ENCODE results near the gene RAB26.
"Not testable (repeated sequence)": the region's sequence is repeated elsewhere in the genome, so short reads cannot be mapped to it uniquely, and the experiment has no call there.

The RAB26 gene

DNA sequence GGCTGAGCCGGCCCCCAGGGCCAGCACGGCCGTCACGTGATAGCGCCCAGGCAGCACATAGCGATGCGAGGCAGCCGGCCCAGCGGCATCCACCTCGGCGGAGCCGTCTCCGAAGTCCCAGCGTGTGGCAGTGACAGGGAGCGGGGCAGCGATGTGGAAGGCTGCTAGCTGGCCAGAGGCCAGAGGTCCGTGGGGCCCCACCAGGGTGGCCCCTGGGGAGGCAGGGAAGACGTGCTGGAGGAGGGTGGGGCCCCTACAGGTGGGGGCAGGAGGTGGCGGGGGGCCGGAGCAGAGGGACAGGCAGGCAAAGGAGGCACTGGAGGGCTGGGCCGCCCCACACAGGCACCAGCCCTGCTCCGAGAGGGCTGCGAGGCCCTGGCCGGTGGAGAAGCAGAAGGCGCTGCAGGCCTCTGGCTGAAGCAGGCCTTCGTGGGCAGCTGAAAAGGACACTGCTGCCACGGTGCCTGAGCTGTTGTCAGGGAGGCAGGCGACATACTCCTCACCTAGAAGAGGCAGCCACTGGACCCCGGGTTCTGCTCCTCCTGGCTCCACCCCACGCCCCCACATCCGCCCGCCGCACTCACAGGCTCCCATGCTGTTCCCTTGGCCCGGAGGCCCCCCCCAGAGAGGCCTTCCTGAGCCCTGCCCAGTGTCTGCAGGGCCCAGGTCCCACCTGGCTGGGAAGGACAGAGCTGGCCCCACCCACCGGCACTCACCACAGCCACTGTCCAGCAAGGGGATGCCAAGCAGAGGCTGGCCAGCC is 30.3 kb upstream of the RAB26 start:
- not testable (repeated sequence) for DNase-seq

DNA sequence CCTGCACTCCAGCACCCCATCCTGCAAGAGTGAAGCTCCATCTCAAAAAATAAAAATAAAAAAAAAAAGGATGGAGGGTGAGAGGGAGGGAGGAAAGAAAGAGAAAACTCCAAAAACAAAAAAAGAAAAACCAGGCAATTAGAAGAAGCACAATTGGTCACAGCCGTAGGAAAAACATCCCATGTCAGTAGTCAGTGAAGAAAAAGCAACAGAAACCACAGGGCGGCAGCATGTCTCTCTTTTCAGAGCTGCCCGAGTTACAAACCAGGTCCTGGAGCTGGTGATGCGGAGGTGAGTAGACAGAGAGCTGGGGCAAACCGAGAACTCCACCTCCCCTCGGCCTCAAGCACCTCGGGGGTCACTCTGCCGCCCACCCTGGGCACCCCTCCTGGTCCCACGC is 27.1 kb upstream of the RAB26 start:
- DNase-seq: peak; percentile 61

DNA sequence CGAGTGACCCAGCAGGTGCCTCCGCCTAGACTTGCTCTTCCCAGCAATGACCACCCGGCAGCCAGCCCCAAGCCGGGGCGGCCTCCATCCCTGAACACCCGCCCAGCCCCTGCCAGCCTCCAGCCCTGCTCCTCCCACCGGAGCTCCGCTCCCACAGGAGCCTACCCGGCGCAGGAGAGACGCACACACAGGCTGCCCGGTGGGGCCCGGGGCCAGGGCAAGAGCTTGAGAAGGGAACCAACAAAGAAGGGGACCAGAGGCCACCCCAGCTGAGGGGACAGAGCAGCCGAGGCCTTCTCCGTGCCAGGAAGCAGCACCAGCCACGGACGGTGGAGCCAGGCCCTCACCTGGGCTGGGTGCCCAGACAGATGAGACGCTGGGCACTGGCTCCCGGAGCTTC is 26.6 kb upstream of the RAB26 start:
- DNase-seq: no peak

DNA sequence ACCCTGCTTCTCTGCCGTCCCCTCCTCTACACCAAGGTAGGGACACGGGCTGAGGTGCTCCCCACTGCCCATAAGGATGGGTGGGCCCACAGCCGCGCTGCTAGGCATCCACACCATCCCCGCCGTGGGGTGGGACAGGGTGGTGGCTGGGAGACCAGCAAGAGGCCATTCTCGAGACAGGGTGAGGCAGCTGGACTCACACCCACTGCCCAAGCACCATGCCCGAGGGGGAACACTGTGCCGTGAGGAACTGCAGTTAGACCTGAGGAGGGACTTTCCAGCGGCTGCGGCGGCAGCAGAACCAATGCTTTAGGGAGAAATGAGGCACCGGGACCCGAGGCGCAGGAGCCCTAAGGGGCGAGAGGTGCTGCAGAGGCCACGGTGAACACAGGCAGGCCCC is 26.0 kb upstream of the RAB26 start:
- no peak for DNase-seq

DNA sequence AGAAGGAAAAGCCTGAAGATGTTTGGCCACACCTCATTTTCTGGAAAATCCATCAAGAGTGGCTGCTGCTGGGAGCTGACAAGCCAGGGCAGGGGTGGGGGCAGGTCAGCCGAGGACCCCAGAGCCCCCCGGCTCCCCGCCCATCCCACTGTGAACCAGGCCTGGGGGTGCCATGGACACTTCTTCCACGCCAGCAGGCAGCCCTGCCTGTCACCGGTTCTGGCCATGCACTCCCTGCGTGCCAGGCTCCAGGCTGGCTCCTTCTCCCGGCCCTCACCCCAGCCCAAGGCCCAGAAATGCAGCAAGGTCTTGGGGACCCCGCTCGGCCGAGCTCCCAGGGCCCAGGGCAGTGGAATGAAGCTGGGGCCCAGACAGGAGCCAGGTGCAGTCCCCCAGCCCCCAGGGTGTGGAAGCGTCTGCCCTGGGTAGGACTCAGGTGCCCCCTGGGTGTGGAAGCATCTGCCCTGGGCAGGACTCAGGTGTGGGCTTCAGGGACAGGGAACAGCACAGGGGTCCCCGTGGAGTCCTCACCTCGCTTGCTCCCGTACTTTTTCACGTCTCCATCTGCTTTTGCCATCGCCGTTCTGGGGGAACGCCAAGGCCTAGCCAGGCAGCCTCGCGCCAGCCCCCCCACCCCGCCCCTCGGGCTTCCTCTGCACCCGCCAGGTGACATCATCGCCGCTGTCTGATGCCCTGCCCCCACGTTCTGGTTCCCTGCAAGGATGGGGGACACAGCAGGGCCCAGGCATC is 25.3 kb upstream of the RAB26 start:
- DNase-seq: not testable (repeated sequence)

DNA sequence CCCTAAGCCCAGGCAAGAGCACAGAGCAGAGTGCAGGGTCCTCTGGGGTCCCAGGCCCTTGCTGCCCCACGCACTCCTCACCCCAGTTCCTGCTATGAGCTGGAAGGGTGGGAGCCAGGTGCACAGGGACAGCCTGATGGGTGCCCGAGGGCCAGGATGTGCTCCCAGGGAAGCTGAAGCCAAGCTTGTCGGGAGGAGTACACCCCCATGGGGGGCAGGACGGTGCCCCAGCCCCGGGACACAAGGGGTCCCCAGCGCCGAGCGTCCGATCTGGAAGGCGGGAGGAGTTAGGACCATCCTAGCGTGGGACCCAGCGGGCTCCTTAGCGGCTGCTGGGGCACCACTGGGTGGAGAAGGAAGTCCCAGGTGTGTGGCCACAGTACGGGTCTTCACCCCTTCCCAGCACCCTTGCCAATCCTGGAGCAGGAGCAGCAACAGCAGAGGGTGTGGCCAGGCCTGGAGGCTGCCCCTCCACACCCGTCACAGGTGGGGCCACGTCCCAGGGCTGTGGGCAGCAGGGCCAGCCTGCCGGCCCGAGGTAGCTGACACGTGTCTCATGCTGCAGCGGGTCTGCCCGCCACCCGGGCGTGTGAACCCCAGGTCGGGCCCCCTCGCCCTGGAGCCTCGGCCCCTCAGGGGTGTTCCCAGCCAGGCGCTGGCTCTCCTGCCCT is 24.6 kb upstream of the RAB26 start:
- not testable (repeated sequence) for DNase-seq

DNA sequence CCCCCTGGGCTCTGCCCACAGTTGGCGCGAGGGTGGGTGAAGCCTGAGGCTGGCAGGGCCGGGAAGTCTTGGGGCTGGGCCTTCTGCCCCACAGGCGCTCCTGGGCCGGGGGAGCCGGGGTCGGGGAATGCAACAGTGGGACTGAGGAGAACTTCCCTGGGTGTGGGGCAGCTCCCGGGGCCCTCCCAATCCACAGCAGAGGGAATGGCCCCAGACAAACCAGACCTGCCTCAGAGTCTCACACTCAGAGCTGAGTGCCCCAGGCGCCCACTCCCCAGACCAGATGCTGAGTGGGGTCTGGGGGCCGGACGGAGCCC is 24.1 kb upstream of the RAB26 start:
- not testable (repeated sequence) for DNase-seq

DNA sequence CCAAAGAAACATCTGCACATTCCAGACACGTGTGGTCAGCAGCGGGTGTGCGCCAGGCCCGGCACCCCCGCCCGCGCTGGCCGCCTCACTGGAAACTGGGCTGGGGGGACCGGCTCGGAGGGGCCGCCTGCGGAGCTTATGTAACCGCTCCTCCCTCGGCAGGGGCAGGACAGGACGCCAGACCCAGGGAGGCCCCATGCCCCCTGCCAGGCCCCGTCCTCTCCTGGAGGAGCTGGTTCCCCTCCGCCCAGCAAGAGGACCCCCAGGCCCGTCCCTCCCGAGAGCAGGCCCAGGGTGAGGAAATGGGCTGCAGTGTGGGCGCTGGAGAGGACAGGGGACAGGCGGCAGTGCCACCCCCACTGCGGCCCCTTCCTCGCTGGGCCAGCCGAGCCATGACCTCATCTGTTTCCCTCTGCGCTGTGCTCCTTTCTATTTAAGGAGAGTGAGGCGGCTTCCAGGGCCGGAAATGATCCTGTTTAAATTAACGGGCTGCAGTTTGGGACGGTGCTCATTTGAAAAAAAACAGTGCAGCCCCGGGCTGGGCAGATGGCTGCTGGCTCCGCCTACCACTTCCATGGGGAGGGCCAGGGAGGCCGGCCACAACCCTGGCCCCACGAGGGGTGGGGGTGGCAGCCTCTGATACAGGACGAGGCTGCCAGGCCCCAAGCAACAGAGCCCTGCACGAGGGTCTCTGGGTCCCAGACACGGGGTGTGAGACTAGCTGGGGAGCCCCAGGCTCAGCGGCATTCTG is 23.6 kb upstream of the RAB26 start:
- peak; percentile 90 for DNase-seq

DNA sequence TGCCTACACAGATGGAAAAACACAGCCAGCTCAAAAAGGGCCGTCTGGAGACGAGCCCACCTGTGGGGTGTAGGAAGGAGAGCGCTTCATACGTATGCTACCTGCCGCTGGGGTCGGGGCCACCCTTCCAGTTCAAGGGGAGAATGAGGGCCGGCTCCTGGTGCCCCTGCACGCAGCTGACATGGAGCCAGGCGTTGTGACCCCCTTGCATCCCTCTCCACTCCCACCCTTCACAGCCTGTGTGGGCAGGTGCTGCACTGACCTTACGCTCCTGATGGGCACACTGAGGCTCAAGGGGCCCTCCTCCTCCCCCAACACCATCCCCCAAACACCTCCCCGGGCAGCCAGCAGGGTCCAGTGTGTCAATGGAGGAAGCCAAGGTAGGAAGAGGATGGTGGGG is 22.8 kb upstream of the RAB26 start:
- DNase-seq: not testable (repeated sequence)

DNA sequence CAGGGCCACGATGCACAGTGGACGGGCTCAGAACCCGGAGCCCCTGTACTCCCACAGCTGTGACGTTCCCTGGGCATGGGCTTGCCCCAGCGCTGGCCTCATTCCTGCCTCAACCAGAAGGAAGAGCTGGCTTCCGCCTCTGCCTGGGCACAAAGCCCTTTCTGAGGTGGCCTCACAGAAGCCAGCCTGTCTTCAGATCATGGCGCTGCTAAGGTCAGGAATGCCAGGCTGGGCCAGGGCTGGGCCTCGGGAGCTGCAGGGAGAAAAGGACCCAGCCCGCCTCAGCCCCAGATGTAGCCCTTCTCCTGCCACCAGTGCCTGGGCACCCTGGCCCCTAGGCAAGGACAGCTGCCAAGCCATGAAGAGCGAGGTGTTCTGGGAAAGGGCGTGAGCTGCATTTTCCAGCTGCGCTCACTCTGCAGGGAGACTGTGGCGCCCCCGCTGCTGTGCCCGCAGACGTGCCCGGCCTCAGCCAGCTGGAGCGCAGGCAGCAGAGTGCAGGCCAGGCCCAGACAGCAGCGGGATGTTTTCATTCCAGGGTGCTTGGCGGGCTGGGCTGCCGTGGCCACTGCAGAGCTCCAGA is 22.2 kb upstream of the RAB26 start:
- DNase-seq: not testable (repeated sequence)

DNA sequence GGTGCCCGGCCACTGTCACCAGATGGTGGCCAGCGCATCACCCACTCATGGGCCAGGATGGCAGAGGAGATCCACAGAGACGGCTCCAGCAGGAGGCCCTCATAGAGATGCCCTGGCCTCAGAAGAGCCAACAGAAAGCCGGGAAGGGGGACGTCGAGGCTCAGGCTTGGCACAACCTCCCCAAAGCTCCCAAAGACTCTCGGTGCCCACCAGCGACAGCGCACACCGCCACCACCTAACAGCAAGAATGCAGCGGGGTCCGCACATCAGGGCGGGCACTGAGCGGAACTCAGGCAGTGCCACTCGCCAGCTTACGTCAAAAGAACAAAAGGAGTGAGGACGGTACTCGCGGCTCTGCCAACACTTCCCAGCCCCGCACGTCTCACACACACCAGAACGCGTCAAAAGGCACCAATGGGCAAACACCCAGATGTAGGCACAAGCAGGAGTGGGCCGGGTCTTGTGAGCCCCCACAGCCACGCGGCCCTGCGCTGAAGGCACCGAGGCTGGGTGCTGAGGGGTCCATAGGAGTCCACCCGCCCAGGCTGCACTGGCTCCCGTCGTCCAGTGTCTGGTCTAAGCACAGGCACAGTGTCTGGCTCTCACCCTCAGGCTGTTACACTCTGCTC is 21.4 kb upstream of the RAB26 start:
- not testable (repeated sequence) for DNase-seq

DNA sequence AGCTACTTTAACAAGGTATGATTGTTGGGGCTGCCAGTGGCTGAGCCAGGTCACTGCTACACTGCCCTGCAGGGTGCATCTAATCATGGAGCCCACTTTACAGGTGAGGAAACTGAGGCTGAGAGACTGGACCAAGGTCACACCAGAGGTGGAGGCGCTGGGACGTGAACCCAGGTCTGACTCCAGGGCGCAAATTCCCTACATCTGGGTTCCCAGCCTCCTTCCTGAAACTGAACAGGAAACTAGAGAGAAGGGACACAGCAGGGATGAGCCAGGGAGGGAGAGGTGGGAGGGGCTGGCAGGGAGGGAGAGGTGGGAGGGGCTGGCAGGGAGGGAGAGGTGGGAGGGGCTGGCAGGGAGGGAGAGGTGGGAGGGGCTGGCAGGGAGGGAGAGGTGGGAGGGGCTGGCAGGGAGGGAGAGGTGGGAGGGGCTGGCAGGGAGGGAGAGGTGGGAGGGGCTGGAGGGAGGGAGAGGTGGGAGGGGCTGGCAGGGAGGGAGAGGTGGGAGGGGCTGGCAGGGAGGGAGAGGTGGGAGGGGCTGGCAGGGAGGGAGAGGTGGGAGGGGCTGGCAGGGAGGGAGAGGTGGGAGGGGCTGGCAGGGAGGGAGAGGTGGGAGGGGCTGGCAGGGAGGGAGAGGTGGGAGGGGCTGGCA is 20.7 kb upstream of the RAB26 start:
- DNase-seq: peak; percentile 75

DNA sequence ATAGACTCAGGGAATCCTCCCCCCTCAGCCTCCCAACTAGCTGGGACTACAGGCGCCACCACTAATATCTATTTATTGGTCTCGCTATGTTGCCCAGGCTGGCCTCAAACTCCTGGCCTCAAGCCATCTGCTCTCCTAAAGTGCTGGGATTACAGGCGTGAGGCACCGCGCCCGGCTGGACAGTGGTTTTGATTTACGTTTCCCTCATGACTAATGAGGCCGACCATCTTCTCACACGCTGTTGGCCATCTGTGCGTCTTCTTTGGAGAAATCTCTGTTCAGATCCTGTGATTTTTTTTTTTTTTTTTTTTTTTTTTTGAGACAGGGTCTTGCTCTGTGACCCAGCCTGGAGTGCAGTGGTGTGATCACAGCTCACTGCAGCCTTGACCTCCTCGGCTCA is 19.2 kb upstream of the RAB26 start:
- DNase-seq: peak; percentile 40

DNA sequence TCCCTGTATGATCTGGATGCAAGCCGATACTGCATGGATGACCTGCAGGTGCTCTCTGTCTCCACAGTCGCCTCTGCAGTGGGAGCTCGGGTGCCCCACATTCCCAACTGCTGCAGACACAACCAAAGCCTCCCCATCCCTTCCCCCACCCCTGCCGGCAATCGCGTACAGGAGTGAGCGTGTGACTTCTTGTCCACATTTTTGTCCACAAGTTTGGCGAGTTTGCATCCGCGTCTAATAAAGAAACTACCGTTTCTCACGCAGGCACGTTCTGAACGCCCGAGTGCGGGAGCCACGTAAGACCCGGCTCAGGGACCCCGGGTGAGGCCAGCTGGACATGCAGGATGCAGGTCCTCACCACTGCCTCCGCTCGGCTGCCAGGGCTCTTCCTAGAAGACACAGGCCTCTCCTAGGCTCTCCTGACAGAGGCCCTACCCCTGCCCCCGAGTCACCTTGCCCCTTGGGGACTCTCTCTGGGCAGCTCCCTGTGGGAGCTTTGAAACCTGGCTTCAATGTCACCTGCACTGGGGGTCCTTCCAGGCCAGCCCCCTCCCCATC is 18.5 kb upstream of the RAB26 start:
- DNase-seq: not testable (repeated sequence)

DNA sequence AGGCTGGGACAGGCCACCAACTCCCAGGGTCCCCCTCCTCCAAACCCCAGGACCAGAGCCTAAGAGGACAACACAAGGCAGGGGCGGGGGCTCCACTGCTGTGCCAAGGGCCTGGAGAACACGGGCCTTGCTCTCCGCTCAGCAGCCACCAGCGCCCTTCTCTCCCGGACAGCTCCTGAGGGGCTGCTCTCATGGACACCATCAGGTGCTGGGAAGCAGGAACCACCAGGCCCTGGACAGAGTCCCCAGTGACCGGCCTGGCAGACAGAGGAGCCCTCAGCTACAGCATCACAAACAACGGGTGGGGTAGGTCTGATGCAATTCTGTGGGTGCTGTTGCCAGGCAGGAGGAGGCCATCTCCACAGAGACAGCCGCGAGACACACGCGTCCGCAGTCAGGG is 14.6 kb upstream of the RAB26 start:
- DNase-seq: not testable (repeated sequence)

DNA sequence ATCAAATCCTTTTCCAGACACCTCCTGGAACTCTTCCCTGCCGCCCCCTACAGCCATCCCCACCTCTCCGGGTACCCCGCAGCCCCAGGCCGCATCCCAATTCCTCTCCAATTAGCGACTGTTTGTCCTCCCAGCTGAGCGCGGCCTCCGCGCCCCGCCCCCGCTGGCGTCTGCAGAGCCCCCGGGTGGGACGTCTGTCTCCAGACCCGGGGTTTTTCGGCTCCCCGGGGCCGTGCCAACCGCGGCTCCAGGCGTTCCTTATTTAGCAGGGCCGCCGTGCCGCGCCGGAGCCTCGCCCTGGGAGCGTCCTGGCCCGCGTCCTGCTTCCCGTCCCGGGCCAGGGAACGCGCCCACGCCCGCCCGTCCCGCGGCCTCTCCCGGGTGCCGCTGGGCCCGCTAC is 13.4 kb upstream of the RAB26 start:
- DNase-seq: not testable (repeated sequence)

DNA sequence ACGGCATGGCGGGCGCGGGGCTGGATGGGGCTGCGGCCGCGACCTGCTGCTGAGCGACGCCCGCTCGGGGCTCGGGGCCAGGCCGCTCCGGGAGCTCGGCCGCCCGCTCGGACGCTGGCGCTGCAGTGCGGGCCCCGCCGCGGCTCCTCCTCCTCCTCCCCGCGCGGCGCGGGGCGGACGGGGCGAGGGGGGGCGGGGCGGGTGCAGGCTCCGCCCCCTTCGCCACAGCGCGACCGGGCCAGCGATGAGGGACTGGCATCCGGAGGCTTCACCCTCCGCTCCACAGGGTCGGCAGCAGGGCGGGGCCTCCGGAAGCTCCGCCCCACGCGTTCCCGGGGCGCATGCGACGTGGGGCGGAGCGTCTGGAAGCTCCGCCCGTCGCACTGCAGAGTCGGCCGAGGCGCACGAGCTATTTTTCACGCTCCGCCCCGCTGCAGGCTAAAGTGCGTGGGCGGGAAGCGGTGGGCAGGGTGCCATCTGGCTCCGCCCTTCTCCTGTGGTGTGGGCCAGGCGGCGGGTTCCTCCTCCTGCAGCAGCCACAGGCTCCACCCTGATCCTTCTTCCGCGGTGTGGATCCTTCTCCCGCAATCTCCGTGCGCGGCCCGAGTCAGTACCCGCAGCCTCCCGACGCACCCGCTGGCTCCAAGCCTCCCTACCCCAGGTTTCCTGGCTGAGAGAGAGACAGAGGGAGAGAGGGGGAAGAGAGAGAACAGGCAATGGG is 12.5 kb upstream of the RAB26 start, which contains the start of gene PKD1:
Gene PKD1 (minus strand): TSS at position 129 of the 721 bp plus-strand sequence. CDS start 209 bp downstream, outside the sequence.
- peak; percentile 90 for DNase-seq

DNA sequence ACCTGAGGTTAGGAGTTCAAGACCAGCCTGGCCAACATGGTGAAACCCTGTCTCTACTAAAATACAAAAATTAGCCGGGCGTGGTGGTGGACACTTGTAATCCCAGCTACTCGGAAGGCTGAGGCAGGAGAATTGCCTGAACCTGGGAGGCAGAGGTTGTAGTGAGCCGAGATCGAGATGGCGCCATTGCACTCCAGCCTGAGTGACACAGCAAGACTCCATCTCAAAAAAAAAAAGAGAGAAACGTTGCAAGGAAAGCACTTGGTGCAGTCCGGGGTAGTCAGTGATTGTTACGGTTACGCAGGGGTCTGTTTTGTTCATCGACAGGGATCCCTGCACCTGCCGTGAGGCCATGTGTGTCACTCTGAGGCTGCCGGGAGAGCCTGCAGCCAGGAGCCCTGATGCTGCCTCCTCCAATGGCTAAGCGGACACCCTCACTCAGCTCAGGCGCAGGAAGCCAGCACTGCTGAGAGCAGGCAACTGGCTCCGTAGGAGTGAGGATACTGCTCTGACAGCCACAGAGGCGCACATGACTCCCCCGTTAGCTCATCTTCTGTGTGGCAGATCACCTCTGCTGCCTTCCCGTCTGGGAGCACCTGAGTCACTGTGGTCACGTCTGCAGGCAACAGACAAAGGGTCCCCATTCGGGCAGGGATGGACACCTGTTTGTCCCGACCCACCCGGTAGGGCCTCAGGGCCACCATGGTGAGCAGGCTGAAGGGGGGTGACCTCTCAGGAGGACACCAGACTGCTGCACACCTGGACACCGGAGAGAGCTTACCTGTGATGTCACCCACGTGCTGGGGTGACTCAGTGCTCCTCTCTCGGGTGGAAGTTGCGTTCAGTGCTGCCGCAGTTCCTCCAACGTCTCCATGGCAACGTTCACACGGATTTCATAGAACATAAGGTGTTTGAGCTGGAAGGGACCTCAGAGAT is 5.2 kb upstream of the RAB26 start:
- no peak for DNase-seq

DNA sequence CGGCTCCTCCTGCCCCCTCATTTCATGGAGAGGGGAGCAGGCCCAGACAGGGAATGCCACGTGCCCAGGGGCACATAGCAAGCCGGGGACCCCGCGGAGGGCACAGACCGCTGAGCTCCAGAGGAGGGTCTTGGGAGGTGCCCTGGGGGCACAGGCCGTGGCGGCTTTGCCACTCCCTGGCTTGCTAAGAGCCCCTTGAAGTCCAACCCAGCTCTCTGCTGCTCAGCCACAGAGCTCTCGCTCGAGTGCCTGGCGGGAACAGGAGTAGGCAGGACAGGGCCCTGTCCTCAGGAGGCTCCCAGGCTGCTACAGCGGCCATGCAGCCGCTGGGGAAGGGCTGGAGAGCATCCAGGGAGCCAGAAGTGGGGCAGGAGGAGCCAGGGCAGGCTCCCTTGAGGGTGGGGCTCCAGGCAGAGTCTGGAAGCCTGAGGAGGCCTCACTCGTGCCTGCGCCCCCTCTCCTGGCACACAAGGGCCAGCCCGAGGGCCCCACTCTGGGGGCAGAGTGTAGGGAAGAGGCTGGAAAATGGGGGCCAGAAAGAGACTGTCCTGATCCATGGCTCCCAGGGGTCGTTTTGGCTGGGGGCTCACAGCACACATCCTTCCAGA is 4.4 kb upstream of the RAB26 start:
- DNase-seq: no peak
